Type B pancreatic cell (in vitro differentiated cells): Measurements from ENCODE around the gene ALOX5. TPM values are rescaled to one million over a fixed set of nuclear protein-coding genes. Genes with fewer than 3 reads are reported as not detected.
"Not testable (repeated sequence)": the region's sequence is repeated elsewhere in the genome, so short reads cannot be mapped to it uniquely, and the experiment has no call there.

Source experiments
- DNase-seq: peaks from one replicate; pipeline ENCODE4 v3.0.0; 2021; ENCODE audit warnings: mixed read lengths; ENCODE audit not compliant: unreplicated experiment; ENCODE audit errors: extremely low spot score
- H3K27ac Mint-ChIP-seq: 2 replicates; pipeline ENCODE4 v1.8.0; 2021; ENCODE audit warnings: mild to moderate bottlenecking, mixed read lengths
- H3K27me3 Mint-ChIP-seq: 2 replicates; pipeline ENCODE4 v1.8.0; 2021; ENCODE audit warnings: mixed read lengths
- H3K36me3 Mint-ChIP-seq: 2 replicates; pipeline ENCODE4 v1.8.0; 2021; ENCODE audit warnings: mixed read lengths
- H3K4me1 Mint-ChIP-seq: one replicate; pipeline ENCODE4 v1.8.0; 2021; ENCODE audit warnings: mixed read lengths; ENCODE audit not compliant: unreplicated experiment
- H3K4me3 Mint-ChIP-seq: 2 replicates; pipeline ENCODE4 v1.8.0; 2021; ENCODE audit warnings: mild to moderate bottlenecking, mixed read lengths
- H3K9me3 Mint-ChIP-seq: 2 replicates; pipeline ENCODE4 v1.8.0; 2021; ENCODE audit warnings: mixed read lengths
- CTCF ChIP-seq: fragments of 200-600 bp; sonication (generic); conservative IDR thresholded peaks from 2 replicates; pipeline ENCODE4 v1.5.0; 2021; ENCODE audit warnings: antibody characterized with exemption, mild to moderate bottlenecking
- total RNA-seq: library from RNA; stranded (reverse); gene quantifications from 2 replicates; pipeline ENCODE4 v1.2.1, GENCODE V29; 2021; ENCODE audit warnings: low replicate concordance

ALOX5 gene
- total RNA-seq, 1 donor from 2014 or later, result 7.9 TPM

- Mint-ChIP-seq H3K27me3 (peaks cover 11% of the 10 kb centered on the region), H3K9me3 (no peaks in the 10 kb centered on the region), H3K4me3 (no peak overlapping the region), H3K4me1 (no peaks in the 10 kb centered on the region), H3K27ac (no peak overlapping the region), H3K36me3 (no peaks in the 10 kb centered on the region)
- TF ChIP-seq CTCF, result no peak
- DNase-seq, result no peak
Observed at GRCh38 chr10:45353186-45353585, 20.8 kb upstream of the ALOX5 start.

- no peak for DNase-seq
- H3K36me3 Mint-ChIP-seq, result no peaks in the 10 kb centered on the region
- H3K4me1 Mint-ChIP-seq, result no peaks in the 10 kb centered on the region
- H3K4me3 Mint-ChIP-seq, result no peak overlapping the region
- TF ChIP-seq CTCF, result no peak
- H3K9me3 Mint-ChIP-seq, result no peaks in the 10 kb centered on the region
- peaks cover 11% of the 10 kb centered on the region for H3K27me3 Mint-ChIP-seq
- H3K27ac Mint-ChIP-seq, result no peak overlapping the region
Observed at GRCh38 chr10:45354261-45354660, 19.8 kb upstream of the ALOX5 start.

GRCh38 chr10:45355494-45355893 is 18.5 kb upstream of the ALOX5 start:
- no peak for TF ChIP-seq CTCF
- no peaks in the 10 kb centered on the region for H3K4me1 Mint-ChIP-seq
- H3K27ac Mint-ChIP-seq, result no peak overlapping the region
- DNase-seq, result no peak
- H3K9me3 Mint-ChIP-seq, result no peaks in the 10 kb centered on the region
- H3K4me3 Mint-ChIP-seq, result no peak overlapping the region
- H3K36me3 Mint-ChIP-seq, result no peaks in the 10 kb centered on the region
- peaks cover 11% of the 10 kb centered on the region for H3K27me3 Mint-ChIP-seq

- not testable (repeated sequence) for H3K4me3 Mint-ChIP-seq, DNase-seq, H3K4me1 Mint-ChIP-seq, H3K36me3 Mint-ChIP-seq, H3K27me3 Mint-ChIP-seq, H3K27ac Mint-ChIP-seq, H3K9me3 Mint-ChIP-seq
Observed at GRCh38 chr10:45358961-45359360, 15.1 kb upstream of the ALOX5 start.

GRCh38 chr10:45361983-45362799 is 11.8 kb upstream of the ALOX5 start:
- Mint-ChIP-seq H3K4me3 (peak overlapping the region; percentile 13), H3K27me3 (peaks cover 14% of the 10 kb centered on the region)
- H3K9me3 Mint-ChIP-seq, H3K27ac Mint-ChIP-seq, H3K36me3 Mint-ChIP-seq, DNase-seq, H3K4me1 Mint-ChIP-seq: not testable (repeated sequence)

GRCh38 chr10:45367643-45368042 is 6.4 kb upstream of the ALOX5 start:
- not testable (repeated sequence) for H3K27ac Mint-ChIP-seq, DNase-seq, H3K9me3 Mint-ChIP-seq, H3K4me3 Mint-ChIP-seq, H3K36me3 Mint-ChIP-seq, H3K4me1 Mint-ChIP-seq
- peaks cover 64% of the 10 kb centered on the region for H3K27me3 Mint-ChIP-seq

- Mint-ChIP-seq H3K27me3 (peaks cover 70% of the 10 kb centered on the region), H3K36me3 (no peaks in the 10 kb centered on the region), H3K9me3 (no peaks in the 10 kb centered on the region), H3K27ac (no peak overlapping the region), H3K4me3 (no peak overlapping the region), H3K4me1 (peaks cover 4% of the 10 kb centered on the region)
- DNase-seq, result no peak
- TF ChIP-seq CTCF, result no peak
Observed at GRCh38 chr10:45368181-45368580, 5.8 kb upstream of the ALOX5 start.
